IPS-15b (cell line): Measurements from ENCODE around the gene HAUS1.

Source experiments
- H3K27me3 ChIP-seq: one replicate; pipeline ENCODE4 v1.6.1; 2013; ENCODE audit warnings: low read length; ENCODE audit not compliant: control insufficient read depth, insufficient read depth
- H3K36me3 ChIP-seq: one replicate; pipeline ENCODE4 v1.6.1; 2013; ENCODE audit warnings: low read length; ENCODE audit not compliant: control insufficient read depth, insufficient read depth
- H3K4me1 ChIP-seq: one replicate; pipeline ENCODE4 v1.6.1; 2013; ENCODE audit warnings: mild to moderate bottlenecking, low read length; ENCODE audit not compliant: control insufficient read depth, insufficient read depth
- H3K4me3 ChIP-seq: one replicate; pipeline ENCODE4 v1.5.1; 2013; ENCODE audit warnings: low read depth, low read length
- H3K9ac ChIP-seq: one replicate; pipeline ENCODE4 v1.6.1; 2013; ENCODE audit warnings: low read depth, mild to moderate bottlenecking, low read length
- H3K9me3 ChIP-seq: one replicate; pipeline ENCODE4 v1.6.1; 2013; ENCODE audit warnings: mild to moderate bottlenecking, low read length; ENCODE audit not compliant: control insufficient read depth, insufficient read depth

The HAUS1 gene

DNA sequence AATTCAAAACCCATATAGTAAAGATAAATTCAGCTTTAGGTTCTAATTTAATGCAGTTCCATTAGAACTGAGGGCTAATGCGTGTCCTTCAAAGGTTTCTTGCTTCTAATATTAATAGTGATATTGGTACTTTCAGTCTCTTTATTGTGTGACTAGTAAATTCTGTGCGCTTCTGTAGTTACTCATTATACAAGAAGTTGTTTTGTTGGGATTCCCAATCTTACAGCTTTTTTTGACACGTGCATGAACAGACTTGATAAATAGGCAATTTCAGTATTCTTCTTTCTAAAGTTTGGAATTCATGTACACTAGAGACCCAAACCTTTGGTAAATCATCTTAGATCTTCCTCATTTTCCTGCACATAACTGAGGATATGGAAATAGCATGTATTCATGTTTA is 71.8 kb downstream of the HAUS1 start:
- H3K4me1 ChIP-seq, result no peaks in the 10 kb centered on the region
- no peaks in the 10 kb centered on the region for H3K27me3 ChIP-seq
- H3K36me3 ChIP-seq, result no peaks in the 10 kb centered on the region
- H3K4me3 ChIP-seq, result no peak overlapping the region
- no peaks in the 10 kb centered on the region for H3K9me3 ChIP-seq
- H3K9ac ChIP-seq, result no peak overlapping the region
